IPS DF 6.9 (cell line): Measurements from ENCODE around the gene CHCHD6.
"Not testable (repeated sequence)": the region's sequence is repeated elsewhere in the genome, so short reads cannot be mapped to it uniquely, and the experiment has no call there.

Experiments
- DNase-seq: peaks from one replicate; pipeline ENCODE4 v3.0.0-alpha.2; 2013; ENCODE audit warnings: low read depth, low spot score
- H3K27ac ChIP-seq: one replicate; pipeline ENCODE4 v1.5.1; 2013; ENCODE audit warnings: low read length, control low read depth
- H3K27me3 ChIP-seq: 2 replicates; pipeline ENCODE4 v1.6.1; 2013; ENCODE audit warnings: mild to moderate bottlenecking, low read length; ENCODE audit not compliant: control insufficient read depth, insufficient read depth
- H3K36me3 ChIP-seq: 2 replicates; pipeline ENCODE4 v1.6.1; 2013; ENCODE audit warnings: low read length; ENCODE audit not compliant: control insufficient read depth, insufficient read depth
- H3K4me1 ChIP-seq: 2 replicates; pipeline ENCODE4 v1.6.1; 2013; ENCODE audit warnings: low read length; ENCODE audit not compliant: control insufficient read depth, insufficient read depth
- H3K4me3 ChIP-seq: 2 replicates; pipeline ENCODE4 v1.5.1; 2013; ENCODE audit warnings: mild to moderate bottlenecking, low read length
- H3K9me3 ChIP-seq: 2 replicates; pipeline ENCODE4 v1.6.1; 2013; ENCODE audit warnings: low read length, inconsistent platforms; ENCODE audit not compliant: control insufficient read depth, insufficient read depth
- WGBS: extraction: QIAGEN DNeasy Blood & Tissue Kit; methylation state at CpG from one replicate; pipeline ENCODE4 v1.1.7; 2013; ENCODE audit warnings: mixed read lengths, missing lambda C conversion rate; ENCODE audit not compliant: insufficient read length, insufficient coverage; 5-methylcytosine and 5-hydroxymethylcytosine counted together

CHCHD6 gene

GRCh38 chr3:126773167-126773566 is 69.1 kb downstream of the CHCHD6 start:
- no peaks in the 10 kb centered on the region for H3K9me3 ChIP-seq
- H3K4me3 ChIP-seq, result no peak overlapping the region
- no peaks in the 10 kb centered on the region for H3K27me3 ChIP-seq
- no CpG with 5 or more reads among the region's 5 CpGs for WGBS
- no peaks in the 10 kb centered on the region for H3K4me1 ChIP-seq
- 0 out of 2 replicates have a peak, but pooled peaks cover 2% of the 10 kb centered on the region for H3K36me3 ChIP-seq
- DNase-seq, result no peak
- no peak overlapping the region for H3K27ac ChIP-seq

GRCh38 chr3:126773783-126774182 is 69.7 kb downstream of the CHCHD6 start:
- Histone ChIP-seq H3K9me3 (no peaks in the 10 kb centered on the region), H3K36me3 (0 out of 2 replicates have a peak, but pooled peaks cover 2% of the 10 kb centered on the region), H3K4me1 (no peaks in the 10 kb centered on the region), H3K4me3 (no peak overlapping the region), H3K27ac (no peak overlapping the region), H3K27me3 (no peaks in the 10 kb centered on the region)
- no CpG with 5 or more reads among the region's 1 CpG for WGBS
- DNase-seq, result no peak

- no peak for DNase-seq
- H3K36me3 ChIP-seq, result 0 out of 2 replicates have a peak, but pooled peaks cover 2% of the 10 kb centered on the region
- no peaks in the 10 kb centered on the region for H3K27me3 ChIP-seq
- WGBS, result no CpG with 5 or more reads among the region's 3 CpGs
- H3K4me1 ChIP-seq, result no peaks in the 10 kb centered on the region
- H3K4me3 ChIP-seq, result no peak overlapping the region
- no peak overlapping the region for H3K27ac ChIP-seq
- no peaks in the 10 kb centered on the region for H3K9me3 ChIP-seq
Measured at GRCh38 chr3:126777366-126777765, 73.3 kb downstream of the CHCHD6 start.

GRCh38 chr3:126780666-126781065 is 76.6 kb downstream of the CHCHD6 start:
- no CpG with 5 or more reads among the region's 1 CpG for WGBS

GRCh38 chr3:126781406-126781805 is 77.4 kb downstream of the CHCHD6 start:
- Histone ChIP-seq H3K36me3 (no peaks in the 10 kb centered on the region), H3K27ac (no peak overlapping the region), H3K4me1 (peaks cover 5% of the 10 kb centered on the region; the same call in 1 of the 2 replicates), H3K9me3 (no peaks in the 10 kb centered on the region), H3K4me3 (no peak overlapping the region), H3K27me3 (no peaks in the 10 kb centered on the region)
- DNase-seq, result no peak
- no CpG with 5 or more reads among the region's 3 CpGs for WGBS

More at GRCh38 chr3:126780666-126781065, 76.6 kb downstream of the CHCHD6 start:
- Histone ChIP-seq H3K4me1 (peaks cover 5% of the 10 kb centered on the region; the same call in 1 of the 2 replicates), H3K9me3 (no peaks in the 10 kb centered on the region), H3K36me3 (no peaks in the 10 kb centered on the region), H3K27ac (no peak overlapping the region), H3K4me3 (no peak overlapping the region), H3K27me3 (no peaks in the 10 kb centered on the region)
- DNase-seq, result no peak

- DNase-seq, result no peak
- H3K36me3 ChIP-seq, result no peaks in the 10 kb centered on the region
- H3K9me3 ChIP-seq, result no peaks in the 10 kb centered on the region
- no peak overlapping the region for H3K27ac ChIP-seq
- H3K27me3 ChIP-seq, result no peaks in the 10 kb centered on the region
- WGBS, result no CpG with 5 or more reads among the region's 12 CpGs
- H3K4me3 ChIP-seq, result no peak overlapping the region
- peaks cover 5% of the 10 kb centered on the region; the same call in 1 of the 2 replicates for H3K4me1 ChIP-seq
Measured at GRCh38 chr3:126781889-126782491, 78.0 kb downstream of the CHCHD6 start.

- no CpG with 5 or more reads among the region's 3 CpGs for WGBS
- no peaks in the 10 kb centered on the region for H3K9me3 ChIP-seq
- no peaks in the 10 kb centered on the region for H3K36me3 ChIP-seq
- no peaks in the 10 kb centered on the region for H3K27me3 ChIP-seq
- H3K4me3 ChIP-seq, result no peak overlapping the region
- H3K4me1 ChIP-seq, result peaks cover 5% of the 10 kb centered on the region; the same call in 1 of the 2 replicates
- DNase-seq, result no peak
- H3K27ac ChIP-seq, result no peak overlapping the region
Measured at GRCh38 chr3:126782536-126782935, 78.5 kb downstream of the CHCHD6 start.

GRCh38 chr3:126784254-126784653 is 80.2 kb downstream of the CHCHD6 start:
- no peak for DNase-seq
- no peaks in the 10 kb centered on the region for H3K27me3 ChIP-seq
- WGBS, result no CpG with 5 or more reads among the region's 2 CpGs
- H3K9me3 ChIP-seq, result no peaks in the 10 kb centered on the region
- no peak overlapping the region for H3K4me3 ChIP-seq
- peaks cover 5% of the 10 kb centered on the region; the same call in 1 of the 2 replicates for H3K4me1 ChIP-seq
- H3K36me3 ChIP-seq, result no peaks in the 10 kb centered on the region
- no peak overlapping the region for H3K27ac ChIP-seq

DNA sequence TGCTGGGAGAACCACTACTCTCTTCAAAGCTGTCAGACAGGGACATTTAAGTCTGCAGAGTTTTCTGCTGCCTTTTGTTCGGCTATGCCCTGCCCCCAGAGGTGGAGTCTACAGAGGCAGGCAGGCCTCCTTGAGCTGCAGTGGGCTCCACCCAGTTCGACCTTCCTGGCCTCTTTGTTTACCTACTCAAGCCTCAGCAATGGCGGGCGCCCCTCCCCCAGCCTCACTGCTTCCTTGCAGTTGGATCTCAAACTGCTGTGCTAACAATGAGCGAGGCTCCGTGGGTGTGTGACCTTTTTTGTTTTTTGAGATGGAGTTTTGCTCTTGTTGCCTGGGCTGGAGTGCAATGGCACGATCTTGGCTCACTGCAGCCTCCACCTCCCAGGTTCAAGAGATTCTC is 87.3 kb downstream of the CHCHD6 start:
- not testable (repeated sequence) for DNase-seq, H3K4me3 ChIP-seq, H3K4me1 ChIP-seq, H3K9me3 ChIP-seq, H3K27me3 ChIP-seq, H3K27ac ChIP-seq, H3K36me3 ChIP-seq
- no CpG with 5 or more reads among the region's 7 CpGs for WGBS

GRCh38 chr3:126792998-126793397 is 89.0 kb downstream of the CHCHD6 start:
- DNase-seq, result no peak
- WGBS, result no CpG with 5 or more reads among the region's 1 CpG
- no peaks in the 10 kb centered on the region for H3K36me3 ChIP-seq

DNA sequence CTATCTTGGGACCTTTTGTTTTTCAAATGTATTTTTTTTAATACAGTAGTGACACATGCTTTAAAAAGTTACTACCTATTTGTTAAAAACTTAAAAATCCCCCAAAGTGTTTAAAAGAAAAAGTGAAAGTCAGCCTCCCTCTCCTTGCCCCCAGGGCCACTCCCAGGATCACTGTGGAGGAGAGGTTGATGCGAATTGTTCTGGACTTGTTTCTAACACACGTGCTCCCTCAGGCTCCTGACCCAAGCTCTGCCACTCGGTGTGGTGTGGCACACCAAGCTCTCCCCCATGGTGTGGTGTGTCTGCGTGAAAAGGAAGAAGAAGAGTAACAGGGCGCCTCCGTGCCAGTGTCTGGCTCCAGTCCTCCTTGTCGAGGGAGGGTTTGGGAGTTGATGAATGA is 93.5 kb downstream of the CHCHD6 start:
- Histone ChIP-seq H3K27ac (no peak overlapping the region), H3K4me1 (peaks cover 1% of the 10 kb centered on the region; the same call in 1 of the 2 replicates), H3K4me3 (no peak overlapping the region), H3K36me3 (peaks cover 5% of the 10 kb centered on the region; the same call in 1 of the 2 replicates), H3K9me3 (peaks cover 4% of the 10 kb centered on the region), H3K27me3 (no peaks in the 10 kb centered on the region)
- WGBS, result no CpG with 5 or more reads among the region's 7 CpGs
- DNase-seq, result no peak

More at GRCh38 chr3:126792998-126793397, 89.0 kb downstream of the CHCHD6 start:
- H3K27me3 ChIP-seq, result no peaks in the 10 kb centered on the region
- H3K27ac ChIP-seq, result no peak overlapping the region
- H3K4me1 ChIP-seq, result peaks cover 1% of the 10 kb centered on the region; the same call in 1 of the 2 replicates
- no peak overlapping the region for H3K4me3 ChIP-seq
- no peaks in the 10 kb centered on the region for H3K9me3 ChIP-seq
